H1 (cell line): ENCODE results near the gene NAGLU. TPM values are rescaled to one million over a fixed set of nuclear protein-coding genes. Genes with fewer than 3 reads are reported as not detected.

Experiments used
- CTCF ChIA-PET: fragments of 300-600 bp; sonication (Branson Sonifier 250); formaldehyde crosslinking; loops from one replicate; lab custom pipeline; 2021; ENCODE audit not compliant: partially characterized antibody; lab: Charles Lee
- POLR2A ChIA-PET: fragments of 300-600 bp; sonication (Branson Sonifier 250); formaldehyde crosslinking; loops from one replicate; lab custom pipeline; 2021; ENCODE audit warnings: inconsistent platforms; ENCODE audit not compliant: partially characterized antibody; lab: Charles Lee
- DNase-seq, 2 experiments: peaks; one replicate each; pipeline versions ENCODE4 v3.0.0 to v3.0.0-alpha.2; 2010 to 2022; ENCODE audit warnings: low spot score in 2 of 2, low read depth in 1 of 2, mixed read lengths in 1 of 2
- FAIRE-seq: peaks from 2 replicates; lab custom pipeline; 2011; peaks lifted over from hg19 to GRCh38; lab: Jason Lieb, UNC
- H2AFZ ChIP-seq: 2 replicates; pipeline ENCODE4 v1.8.1; 2012; ENCODE audit warnings: low read length, inconsistent platforms
- H2AK5ac ChIP-seq: 2 replicates; pipeline ENCODE4 v1.6.1; 2013; ENCODE audit warnings: low read depth, low read length
- H2BK120ac ChIP-seq: replicated peaks from 2 replicates; pipeline ENCODE3; 2013; ENCODE audit warnings: low read depth, low read length, inconsistent platforms
- H2BK12ac ChIP-seq: 2 replicates; pipeline ENCODE4 v1.6.1; 2013; ENCODE audit warnings: low read depth, low read length
- H2BK15ac ChIP-seq: 2 replicates; pipeline ENCODE4 v1.6.1; 2013; ENCODE audit warnings: low read length
- H2BK20ac ChIP-seq: 2 replicates; pipeline ENCODE4 v1.6.1; 2013; ENCODE audit warnings: low read length
- H2BK5ac ChIP-seq: 2 replicates; pipeline ENCODE4 v1.6.1; 2013; ENCODE audit warnings: low read depth, low read length
- H3K14ac ChIP-seq: 2 replicates; pipeline ENCODE4 v1.6.1; 2013; ENCODE audit warnings: inconsistent platforms; ENCODE audit not compliant: insufficient read length
- H3K18ac ChIP-seq: 2 replicates; pipeline ENCODE4 v1.6.1; 2013; ENCODE audit warnings: low read length; ENCODE audit errors: extremely low read depth
- H3K23ac ChIP-seq: 2 replicates; pipeline ENCODE4 v1.6.1; 2013; ENCODE audit warnings: inconsistent platforms; ENCODE audit not compliant: insufficient read length
- H3K23me2 ChIP-seq: 2 replicates; pipeline ENCODE4 v1.6.1; 2013; ENCODE audit warnings: low read depth, low read length
- H3K27ac ChIP-seq: 2 replicates; pipeline ENCODE4 v1.6.1; 2011; ENCODE audit warnings: low read depth, low read length, inconsistent platforms
- H3K27me3 ChIP-seq, 4 experiments: replicated peaks in 1 of 4; 1 replicate in 1 of 4; 2 replicates in 3 of 4; pipeline versions ENCODE4 v1.6.1 to v1.8.1; 2011 to 2013; ENCODE audit warnings: low read length in 3 of 4, mild to moderate bottlenecking in 3 of 4, inconsistent platforms in 2 of 4, mixed read lengths in 2 of 4, moderate library complexity in 1 of 4; ENCODE audit not compliant: control insufficient read depth in 3 of 4, insufficient read depth in 3 of 4; ENCODE audit errors: extremely low read depth in 1 of 4
- H3K36me3 ChIP-seq, 4 experiments: 2 replicates each; pipeline versions ENCODE4 v1.6.1 to v1.8.1; 2011 to 2013; ENCODE audit warnings: mild to moderate bottlenecking in 4 of 4, low read length in 3 of 4, moderate library complexity in 2 of 4, control low read depth in 1 of 4, inconsistent platforms in 1 of 4; ENCODE audit not compliant: insufficient read depth in 4 of 4, control insufficient read depth in 2 of 4
- H3K4ac ChIP-seq: replicated peaks from 2 replicates; pipeline ENCODE3; 2013; ENCODE audit warnings: low read length, low read depth, mixed read lengths, inconsistent platforms; ENCODE audit not compliant: insufficient read length
- H3K4me1 ChIP-seq, 4 experiments: replicated peaks in 1 of 4; 1 replicate in 1 of 4; 2 replicates in 3 of 4; pipeline versions ENCODE4 v1.6.1 to v1.8.1; 2011 to 2013; ENCODE audit warnings: low read length in 3 of 4, inconsistent platforms in 2 of 4, mixed read lengths in 1 of 4; ENCODE audit not compliant: insufficient read depth in 4 of 4, control insufficient read depth in 3 of 4
- H3K4me2 ChIP-seq, 2 experiments: 2 replicates each; pipeline versions ENCODE4 v1.6.1 to v1.8.1; 2011 to 2013; ENCODE audit warnings: low read depth in 2 of 2, low read length in 2 of 2, control low read depth in 1 of 2, inconsistent platforms in 1 of 2, mild to moderate bottlenecking in 1 of 2; ENCODE audit not compliant: insufficient read depth in 1 of 2
- H3K4me3 ChIP-seq, 4 experiments: fragments of 200-600, 300-600 bp in 1 of 4; sonication (generic), shearing (Covaris generic), sonication (Bioruptor Twin) in 1 of 4; 2 replicates each; pipeline versions ENCODE4 v1.5.1 to v1.8.1; 2011 to 2016; ENCODE audit warnings: low read length in 4 of 4, low read depth in 3 of 4, control low read depth in 2 of 4, inconsistent platforms in 2 of 4, mild to moderate bottlenecking in 2 of 4, mixed read lengths in 1 of 4, moderate library complexity in 1 of 4; ENCODE audit not compliant: insufficient read depth in 2 of 4; ENCODE audit errors: extremely low read depth in 1 of 4
- H3K56ac ChIP-seq: replicated peaks from 2 replicates; pipeline ENCODE3; 2013; ENCODE audit warnings: low read depth, mild to moderate bottlenecking, mixed read lengths, low read length, inconsistent platforms; ENCODE audit not compliant: insufficient read length
- H3K79me1 ChIP-seq: 2 replicates; pipeline ENCODE4 v1.6.1; 2013; ENCODE audit warnings: low read depth, low read length, control low read depth
- H3K79me2 ChIP-seq, 2 experiments: 2 replicates each; pipeline versions ENCODE4 v1.6.1 to v1.8.1; 2012 to 2013; ENCODE audit warnings: low read length in 2 of 2, mild to moderate bottlenecking in 2 of 2, inconsistent platforms in 1 of 2; ENCODE audit not compliant: insufficient read depth in 2 of 2, control insufficient read depth in 1 of 2
- H3K9ac ChIP-seq, 4 experiments: replicated peaks in 1 of 4; 1 replicate in 1 of 4; 2 replicates in 3 of 4; pipeline versions ENCODE4 v1.6.1 to v1.8.1; 2011 to 2013; ENCODE audit warnings: low read depth in 3 of 4, low read length in 3 of 4, control low read depth in 2 of 4, mild to moderate bottlenecking in 2 of 4, moderate library complexity in 2 of 4, inconsistent platforms in 1 of 4; ENCODE audit errors: extremely low read depth in 1 of 4
- H3K9me3 ChIP-seq, 2 experiments: 2 replicates each; pipeline versions ENCODE4 v1.6.1 to v1.8.1; 2012 to 2013; ENCODE audit warnings: mild to moderate bottlenecking in 2 of 2, moderate library complexity in 2 of 2, control low read depth in 1 of 2, inconsistent platforms in 1 of 2, low read depth in 1 of 2, low read length in 1 of 2, mixed read lengths in 1 of 2; ENCODE audit not compliant: insufficient read depth in 2 of 2
- H4K20me1 ChIP-seq, 2 experiments: replicated peaks in 1 of 2; 2 replicates each; pipeline versions ENCODE3 to v1.8.1; 2011 to 2013; ENCODE audit warnings: inconsistent platforms in 2 of 2, low read length in 2 of 2, mild to moderate bottlenecking in 1 of 2; ENCODE audit not compliant: insufficient read depth in 2 of 2, control insufficient read depth in 1 of 2
- H4K5ac ChIP-seq: 2 replicates; pipeline ENCODE4 v1.6.1; 2013; ENCODE audit warnings: low read length, low read depth, mixed read lengths, inconsistent platforms; ENCODE audit not compliant: insufficient read length
- H4K8ac ChIP-seq: 2 replicates; pipeline ENCODE4 v1.8.0; 2013; ENCODE audit warnings: mild to moderate bottlenecking, moderate library complexity, low read length, inconsistent platforms; ENCODE audit not compliant: insufficient read depth; ENCODE audit errors: extremely low read depth
- H4K91ac ChIP-seq: replicated peaks from 2 replicates; pipeline ENCODE3; 2013; ENCODE audit warnings: low read length, mixed read lengths, inconsistent platforms; ENCODE audit not compliant: insufficient read length
- EP300 ChIP-seq, 2 experiments: IDR thresholded peaks; 1 replicate in 1 of 2; 2 replicates in 1 of 2; pipeline ENCODE4 v1.6.1; 2011 to 2012; ENCODE audit warnings: low read depth in 2 of 2, low read length in 2 of 2, mild to moderate bottlenecking in 2 of 2, borderline replicate concordance in 1 of 2, inconsistent platforms in 1 of 2, moderate library complexity in 1 of 2
- FOSL1 ChIP-seq: IDR thresholded peaks from 2 replicates; pipeline ENCODE4 v1.6.1; 2011; ENCODE audit warnings: mild to moderate bottlenecking, low read depth, low read length, moderate library complexity; ENCODE audit not compliant: insufficient read depth
- HDAC6 ChIP-seq: IDR thresholded peaks from one replicate; pipeline ENCODE4 v1.7.1; 2012; ENCODE audit warnings: low read depth, mild to moderate bottlenecking, inconsistent platforms, low read length, moderate library complexity
- JUND ChIP-seq: IDR thresholded peaks from 2 replicates; pipeline ENCODE4 v1.6.1; 2011; ENCODE audit warnings: mild to moderate bottlenecking, improper control_type of control experiment, low read length
- KDM1A ChIP-seq: fragments of 200-600, 300-600 bp; sonication (generic); IDR thresholded peaks from 2 replicates; pipeline ENCODE4 v1.7.1; 2016; ENCODE audit warnings: mild to moderate bottlenecking, low read length, borderline replicate concordance
- POLR2A ChIP-seq, 2 experiments: IDR thresholded peaks; 1 replicate in 1 of 2; 2 replicates in 1 of 2; pipeline ENCODE4 v1.6.1; 2011; ENCODE audit warnings: low read depth in 2 of 2, low read length in 2 of 2, mild to moderate bottlenecking in 2 of 2; ENCODE audit errors: control extremely low read depth in 1 of 2
- POU5F1 ChIP-seq: IDR thresholded peaks from 2 replicates; pipeline ENCODE4 v1.6.1; 2011; ENCODE audit warnings: low read depth, mild to moderate bottlenecking, low read length, moderate library complexity
- RAD21 ChIP-seq, 2 experiments: IDR thresholded peaks in 1 of 2; conservative IDR thresholded peaks in 1 of 2; 2 replicates each; pipeline ENCODE4 v1.6.1; 2011; ENCODE audit warnings: low read depth in 2 of 2, low read length in 2 of 2, improper control_type of control experiment in 1 of 2, inconsistent platforms in 1 of 2, mild to moderate bottlenecking in 1 of 2, moderate library complexity in 1 of 2
- TEAD4 ChIP-seq: IDR thresholded peaks from 2 replicates; pipeline ENCODE4 v1.6.1; 2012; ENCODE audit warnings: low read depth, low read length, inconsistent platforms, mixed read lengths
- WGBS, 2 experiments: shearing (Covaris generic) in 1 of 2; methylation state at CpG; one replicate each; pipeline versions ENCODE4 v1.1.6 to v1.1.7; 2013 to 2015; ENCODE audit warnings: low lambda C conversion rate in 2 of 2, mixed read lengths in 2 of 2, inconsistent platforms in 1 of 2, low coverage in 1 of 2, missing lambda C conversion rate in 1 of 2; ENCODE audit not compliant: insufficient replicate concordance in 2 of 2, insufficient coverage in 1 of 2, insufficient read length in 1 of 2; ENCODE audit errors: extremely low coverage in 1 of 2, missing lambda C conversion rate in 1 of 2; 5-methylcytosine and 5-hydroxymethylcytosine counted together
- polyA plus RNA-seq, 7 experiments: library from polyadenylated mRNA; depleted of rRNA in 3 of 7; stranded (reverse) in 5 of 7; unstranded in 2 of 7; fragments of >200 nt in 5 of 7; fragments of 200-250 nt in 2 of 7; gene quantifications; 1 replicate in 5 of 7; 2 replicates in 1 of 7; 4 replicates in 1 of 7; pipeline versions ENCODE4 v1.2.1 to v1.2.3, GENCODE V29; 2011 to 2013; ENCODE audit warnings: missing spikeins in 2 of 7, mixed read lengths in 2 of 7
- total RNA-seq: library from RNA; stranded (reverse); fragmentation: NEBNext Ultra II Directional; extraction: Animal tissue kit (Norgen Biotek cat#: 25700); gene quantifications from 2 replicates; pipeline ENCODE4 v1.2.1, GENCODE V29; 2021

NAGLU gene
- total and polyA plus RNA-seq, 2 of the 8 experiments (the other 6 are each of a cell fraction or from before 2014, with no cell fraction given), result 21.3 to 21.6 TPM

- H3K4ac ChIP-seq, result no peak overlapping the region
- peaks cover 3 to 9% of the 10 kb centered on the region in 2 experiments; a peak in 3 of 4 replicates for H3K79me2 ChIP-seq
- POLR2A ChIA-PET, result interaction anchor here (0.5 to 8.1 kb wide), 4 partner anchors 7 to 188 kb away, joined by 3 to 74 read pairs (median 10); partner anchors contain the start of genes PLEKHH3 and PSMC3IP
These were observed 32.5 kb downstream of the NAGLU start for GRCh38 chr17:42568341-42569111.

More at GRCh38 chr17:42568341-42569111, 32.5 kb downstream of the NAGLU start:
- peaks cover 0 to 11% (median 2%) of the 10 kb centered on the region in 4 experiments; a peak in 4 of 7 replicates for H3K4me1 ChIP-seq
- no peak overlapping the region for H3K9ac ChIP-seq
- no peak overlapping the region for H2BK20ac ChIP-seq
- H2BK5ac ChIP-seq, result no peak overlapping the region
- H2BK12ac ChIP-seq, result no peak overlapping the region
- H3K36me3 ChIP-seq, result peaks cover 34 to 57% (median 52%) of the 10 kb centered on the region in 4 experiments
- TF ChIP-seq RAD21 (IDR thresholded peaks at IDR 0.05 in 1 of 2, conservative IDR thresholded peaks at IDR 0.05 in 1 of 2; ENCODE audit: low read depth in 2 of 2, low read length in 2 of 2), result no peak
- TF ChIP-seq EP300 (IDR thresholded peaks at IDR 0.05; ENCODE audit: borderline replicate concordance in 1 of 2, low read depth in 2 of 2, low read length in 2 of 2), result no peak
- no peak for TF ChIP-seq POU5F1
- TF ChIP-seq TEAD4, result no peak
- no peak for TF ChIP-seq HDAC6
- no peak for TF ChIP-seq POLR2A (IDR thresholded peaks at IDR 0.05; ENCODE audit: control extremely low read depth in 1 of 2, low read depth in 2 of 2, low read length in 2 of 2)
- no peak for TF ChIP-seq FOSL1
- no peak for TF ChIP-seq KDM1A
- TF ChIP-seq JUND, result no peak
- H2BK15ac ChIP-seq, result no peak overlapping the region
- no peak overlapping the region for H2AFZ ChIP-seq
- H4K91ac ChIP-seq, result no peak overlapping the region
- H3K14ac ChIP-seq, result no peak overlapping the region
- H3K27ac ChIP-seq, result no peak overlapping the region
- H3K23me2 ChIP-seq, result peaks cover 10% of the 10 kb centered on the region
- no peak overlapping the region; the same call in none of the 2 replicates for H4K8ac ChIP-seq
- no peak overlapping the region; a peak in 1 of 4 replicates for H3K4me2 ChIP-seq
- no peak overlapping the region for H3K56ac ChIP-seq
- peaks cover 7% of the 10 kb centered on the region; the same call in 1 of the 2 replicates for H3K79me1 ChIP-seq
- no peaks in the 10 kb centered on the region for H3K9me3 ChIP-seq
- 90% methylated on average over 14 of the region's 14 CpGs; no CpG with 5 or more reads in 1 of the 2 experiments for WGBS, 2 experiments
- H4K20me1 ChIP-seq, result no peaks in the 10 kb centered on the region
- H3K23ac ChIP-seq, result no peak overlapping the region
- no peak overlapping the region for H4K5ac ChIP-seq
- H2BK120ac ChIP-seq, result no peak overlapping the region
- DNase-seq (no peak), FAIRE-seq (no peak)
- no peak overlapping the region for H3K18ac ChIP-seq
- CTCF ChIA-PET, result interaction anchor here (0.6 to 3.9 kb wide), 7 partner anchors 9 to 115 kb away, joined by 3 to 22 read pairs (median 4); partner anchors contain the start of genes HSD17B1 and PSMC3IP
- H2AK5ac ChIP-seq, result no peak overlapping the region
- H3K4me3 ChIP-seq, result no peak overlapping the region
- H3K27me3 ChIP-seq, result no peaks in the 10 kb centered on the region
